Karpas-422 (cell line): ENCODE results near the gene INKA1. TPM values are rescaled to one million over a fixed set of nuclear protein-coding genes. Genes with fewer than 3 reads are reported as not detected.

Experiments
- DNase-seq: peaks from one replicate; pipeline ENCODE4 v3.0.0-alpha.2; 2015
- H2AFZ ChIP-seq: fragments of 200-600 bp; sonication (generic); 2 replicates; pipeline ENCODE4 v1.6.1; 2014; ENCODE audit warnings: antibody characterized with exemption, low read length, mixed read lengths
- H3K27ac ChIP-seq: fragments of 200-600 bp; sonication (generic); 2 replicates; pipeline ENCODE4 v1.5.1; 2014; ENCODE audit warnings: mild to moderate bottlenecking, low read length, moderate library complexity
- H3K27me3 ChIP-seq: fragments of 200-600 bp; sonication (generic); 2 replicates; pipeline ENCODE4 v1.6.1; 2014; ENCODE audit warnings: low read length, mixed read lengths
- H3K36me3 ChIP-seq: fragments of 200-600 bp; sonication (generic); 2 replicates; pipeline ENCODE4 v1.6.1; 2014; ENCODE audit warnings: low read length, mixed read lengths; ENCODE audit not compliant: insufficient read depth
- H3K4me1 ChIP-seq: fragments of 200-600 bp; sonication (generic); 2 replicates; pipeline ENCODE4 v1.6.1; 2014; ENCODE audit warnings: mild to moderate bottlenecking, low read length, mixed read lengths
- H3K4me2 ChIP-seq: fragments of 200-600 bp; sonication (generic); 2 replicates; pipeline ENCODE4 v1.6.1; 2014; ENCODE audit warnings: low read length, low read depth, mild to moderate bottlenecking; ENCODE audit not compliant: poor library complexity, severe bottlenecking
- H3K4me3 ChIP-seq: fragments of 200-600 bp; sonication (generic); 2 replicates; pipeline ENCODE4 v1.5.1; 2014; ENCODE audit warnings: mild to moderate bottlenecking, antibody characterized with exemption, low read length, mixed read lengths
- H3K79me2 ChIP-seq: fragments of 200-600 bp; sonication (generic); 2 replicates; pipeline ENCODE4 v1.6.1; 2014; ENCODE audit warnings: mild to moderate bottlenecking, low read length, mixed read lengths
- H3K9ac ChIP-seq: fragments of 200-600 bp; sonication (generic); 2 replicates; pipeline ENCODE4 v1.6.0; 2014; ENCODE audit warnings: low read length
- H3K9me2 ChIP-seq: fragments of 200-600 bp; sonication (generic), shearing (Covaris generic); replicated peaks from 2 replicates; pipeline ENCODE4 v1.6.0; 2014; ENCODE audit warnings: mild to moderate bottlenecking, low read length, moderate library complexity; ENCODE audit not compliant: insufficient read depth
- H3K9me3 ChIP-seq: fragments of 300-700, 200-600 bp; sonication (generic); 2 replicates; pipeline ENCODE4 v1.6.1; 2014; ENCODE audit warnings: low read length, mixed read lengths
- H4K20me1 ChIP-seq: fragments of 200-600 bp; sonication (generic); 2 replicates; pipeline ENCODE4 v1.6.1; 2014; ENCODE audit warnings: mild to moderate bottlenecking, antibody characterized with exemption, low read length, low read depth; ENCODE audit not compliant: insufficient read depth
- total RNA-seq: library from RNA; depleted of rRNA; stranded (reverse); fragments of >200 nt; shearing (Covaris generic); gene quantifications from 2 replicates; pipeline ENCODE4 v1.2.3, GENCODE V29; 2014; ENCODE audit warnings: low replicate concordance

The INKA1 gene
- total RNA-seq, 1 experiment from 2014 or later = 5.7 TPM

DNA sequence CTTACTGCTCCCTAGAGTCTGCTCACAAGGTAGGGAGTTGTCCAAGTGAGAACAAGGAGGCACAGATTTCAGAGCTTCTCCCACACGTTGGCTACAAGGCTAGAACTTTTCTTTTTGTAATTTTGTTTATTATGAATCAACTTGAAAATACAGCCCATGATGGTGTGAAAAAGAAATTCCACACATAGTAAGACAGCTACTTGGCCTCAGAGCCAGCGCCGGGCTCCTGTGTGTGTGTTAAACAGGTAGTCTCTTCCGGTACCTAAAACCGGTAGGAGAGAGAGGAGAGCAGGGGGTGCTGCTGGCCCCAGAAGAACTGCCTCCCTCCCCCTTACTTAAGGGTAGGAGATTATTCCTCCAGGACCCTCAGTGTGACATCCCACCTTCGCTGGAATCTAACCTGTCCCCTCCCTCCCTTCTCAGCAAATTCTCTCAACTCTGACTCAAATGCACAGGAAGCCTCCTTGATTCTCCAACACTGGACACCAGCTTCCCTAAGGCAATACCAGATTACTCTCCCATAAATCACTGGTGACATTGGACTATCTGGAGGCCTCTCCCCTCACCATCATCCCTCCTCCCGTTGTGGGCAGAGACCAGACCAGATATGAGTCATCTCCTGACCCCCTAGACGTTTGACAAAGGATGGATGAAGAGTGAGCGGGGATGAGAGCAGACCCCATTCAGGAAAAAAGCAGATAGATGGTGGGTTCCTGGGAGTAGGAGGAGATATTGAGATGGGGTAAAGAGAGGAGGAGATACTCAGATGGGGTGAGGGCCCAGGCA is 12.2 kb upstream of the INKA1 start:
- Histone ChIP-seq H3K4me2 (no peak overlapping the region), H2AFZ (no peak overlapping the region), H4K20me1 (no peaks in the 10 kb centered on the region), H3K9ac (no peak overlapping the region), H3K4me1 (peaks cover 23% of the 10 kb centered on the region), H3K9me2 (no peaks in the 10 kb centered on the region), H3K9me3 (no peaks in the 10 kb centered on the region), H3K27ac (no peak overlapping the region), H3K27me3 (no peaks in the 10 kb centered on the region), H3K4me3 (no peak overlapping the region), H3K79me2 (peaks cover 3% of the 10 kb centered on the region), H3K36me3 (no peaks in the 10 kb centered on the region)
- DNase-seq = no peak

DNA sequence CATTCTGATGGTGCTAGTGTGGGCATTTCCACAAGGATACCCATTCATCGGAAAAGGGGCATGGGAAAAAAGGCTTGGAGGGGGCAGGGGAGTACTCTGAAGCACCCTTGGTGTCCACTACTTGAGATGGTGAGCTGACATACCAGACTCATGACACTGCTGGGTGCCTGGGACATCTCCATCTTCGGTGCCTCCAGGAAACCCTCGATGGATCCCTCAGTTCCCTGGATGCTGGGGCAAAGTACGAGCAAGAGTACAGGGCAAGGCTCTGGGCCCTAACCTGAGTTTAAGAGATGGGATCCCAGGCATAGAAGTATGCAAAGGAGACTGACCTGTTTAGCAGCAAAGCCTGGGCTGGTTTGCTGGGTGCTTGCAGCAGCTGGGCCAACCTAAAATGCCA is 11.5 kb upstream of the INKA1 start:
- peaks cover 22% of the 10 kb centered on the region for H3K4me1 ChIP-seq
- H2AFZ ChIP-seq = no peak overlapping the region
- H3K9ac ChIP-seq = no peak overlapping the region
- no peak overlapping the region for H3K4me2 ChIP-seq
- no peaks in the 10 kb centered on the region for H3K27me3 ChIP-seq
- no peak for DNase-seq
- H4K20me1 ChIP-seq = no peaks in the 10 kb centered on the region
- no peak overlapping the region for H3K4me3 ChIP-seq
- H3K27ac ChIP-seq = no peak overlapping the region
- no peaks in the 10 kb centered on the region for H3K36me3 ChIP-seq
- no peaks in the 10 kb centered on the region for H3K9me2 ChIP-seq
- H3K9me3 ChIP-seq = no peaks in the 10 kb centered on the region
- no peaks in the 10 kb centered on the region for H3K79me2 ChIP-seq

DNA sequence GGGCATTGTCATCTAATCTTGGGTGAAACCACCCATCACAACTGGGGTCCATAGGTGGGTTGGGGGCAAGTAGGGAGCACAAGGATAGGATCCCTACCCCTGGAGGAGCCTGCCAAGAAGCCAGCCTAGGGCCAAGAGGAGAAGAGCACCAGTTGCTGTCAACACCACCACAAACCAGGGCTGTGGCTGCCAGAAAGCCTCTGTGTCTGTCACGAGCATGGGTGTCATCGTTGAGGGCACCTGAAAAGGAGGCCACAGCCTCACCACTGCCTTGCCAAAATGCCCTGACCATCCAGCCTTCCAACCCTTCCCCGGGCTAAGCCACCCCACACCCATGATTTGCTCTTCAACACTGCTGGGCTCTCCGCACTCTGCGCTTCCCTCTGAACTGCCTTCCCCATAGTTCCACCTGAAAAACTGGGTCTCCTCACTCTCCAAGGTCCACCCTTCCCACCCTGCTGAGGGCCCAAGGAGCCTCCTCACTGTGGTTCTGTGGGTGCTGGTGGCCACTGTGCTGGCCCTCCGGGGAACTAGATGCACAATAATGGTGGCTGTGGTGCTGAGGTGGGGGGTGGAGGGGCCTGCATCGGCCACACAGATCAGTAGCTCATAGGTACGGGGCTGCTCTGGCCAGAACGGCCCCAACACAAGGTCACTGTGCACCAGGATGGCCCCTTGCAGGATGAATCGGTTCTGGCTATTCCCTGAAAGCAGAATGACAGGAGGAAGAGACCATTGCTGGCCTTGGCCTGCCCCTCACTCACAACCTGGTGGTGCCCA is 10.5 kb upstream of the INKA1 start:
- Histone ChIP-seq H3K9me3 (no peaks in the 10 kb centered on the region), H3K4me1 (peaks cover 14% of the 10 kb centered on the region), H2AFZ (no peak overlapping the region), H3K27ac (no peak overlapping the region), H3K27me3 (no peaks in the 10 kb centered on the region), H3K79me2 (no peaks in the 10 kb centered on the region), H3K9me2 (no peaks in the 10 kb centered on the region), H3K4me2 (no peak overlapping the region), H4K20me1 (no peaks in the 10 kb centered on the region), H3K4me3 (no peak overlapping the region), H3K9ac (no peak overlapping the region), H3K36me3 (no peaks in the 10 kb centered on the region)
- DNase-seq = no peak

- H3K27ac ChIP-seq = no peak overlapping the region
- H3K27me3 ChIP-seq = no peaks in the 10 kb centered on the region
- no peaks in the 10 kb centered on the region for H3K79me2 ChIP-seq
- H2AFZ ChIP-seq = no peak overlapping the region
- no peak overlapping the region for H3K4me2 ChIP-seq
- no peak for DNase-seq
- H3K4me3 ChIP-seq = no peak overlapping the region
- H3K9ac ChIP-seq = no peak overlapping the region
- no peaks in the 10 kb centered on the region for H4K20me1 ChIP-seq
- no peaks in the 10 kb centered on the region for H3K36me3 ChIP-seq
- no peaks in the 10 kb centered on the region for H3K9me2 ChIP-seq
- H3K4me1 ChIP-seq = peaks cover 14% of the 10 kb centered on the region
- no peaks in the 10 kb centered on the region for H3K9me3 ChIP-seq
Measured at GRCh38 chr3:49793486-49794085, 9.5 kb upstream of the INKA1 start.

GRCh38 chr3:49794431-49794830 is 8.6 kb upstream of the INKA1 start:
- Histone ChIP-seq H3K9me2 (no peaks in the 10 kb centered on the region), H3K27ac (no peak overlapping the region), H3K4me1 (peaks cover 12% of the 10 kb centered on the region), H3K9me3 (no peaks in the 10 kb centered on the region), H2AFZ (no peak overlapping the region), H3K4me3 (no peak overlapping the region), H3K4me2 (no peak overlapping the region), H3K9ac (no peak overlapping the region), H3K36me3 (no peaks in the 10 kb centered on the region), H3K27me3 (no peaks in the 10 kb centered on the region), H3K79me2 (no peaks in the 10 kb centered on the region), H4K20me1 (no peaks in the 10 kb centered on the region)
- no peak for DNase-seq

GRCh38 chr3:49794926-49795905 is 7.8 kb upstream of the INKA1 start:
- no peaks in the 10 kb centered on the region for H3K9me2 ChIP-seq
- no peaks in the 10 kb centered on the region for H3K27me3 ChIP-seq
- H3K36me3 ChIP-seq = no peaks in the 10 kb centered on the region
- no peak overlapping the region for H3K27ac ChIP-seq
- no peak overlapping the region for H3K4me2 ChIP-seq
- H4K20me1 ChIP-seq = no peaks in the 10 kb centered on the region
- no peak overlapping the region for H3K4me3 ChIP-seq
- H3K4me1 ChIP-seq = peaks cover 4% of the 10 kb centered on the region; the same call in 1 of the 2 replicates
- no peaks in the 10 kb centered on the region for H3K9me3 ChIP-seq
- H3K79me2 ChIP-seq = no peaks in the 10 kb centered on the region
- no peak for DNase-seq
- H2AFZ ChIP-seq = no peak overlapping the region
- H3K9ac ChIP-seq = no peak overlapping the region

- peaks cover 15% of the 10 kb centered on the region for H3K4me1 ChIP-seq
- H2AFZ ChIP-seq = no peak overlapping the region
- no peaks in the 10 kb centered on the region for H3K9me2 ChIP-seq
- H3K36me3 ChIP-seq = no peaks in the 10 kb centered on the region
- H3K4me2 ChIP-seq = no peak overlapping the region
- H4K20me1 ChIP-seq = no peaks in the 10 kb centered on the region
- no peaks in the 10 kb centered on the region for H3K9me3 ChIP-seq
- H3K27me3 ChIP-seq = no peaks in the 10 kb centered on the region
- no peak for DNase-seq
- no peaks in the 10 kb centered on the region for H3K79me2 ChIP-seq
- H3K27ac ChIP-seq = no peak overlapping the region
- no peak overlapping the region for H3K9ac ChIP-seq
- H3K4me3 ChIP-seq = no peak overlapping the region
Measured at GRCh38 chr3:49799105-49799504, 4.0 kb upstream of the INKA1 start.
